Neural crest cell (in vitro differentiated cells): Measurements from ENCODE around the gene USP46. TPM values are rescaled to one million over a fixed set of nuclear protein-coding genes. Genes with fewer than 3 reads are reported as not detected.

Experiments used
- DNase-seq: peaks from one replicate; pipeline ENCODE4 v3.0.0; 2021; ENCODE audit warnings: low read depth, mixed read lengths, low spot score
- H3K27ac Mint-ChIP-seq: one replicate; pipeline ENCODE4 v1.8.0; 2021; ENCODE audit warnings: mild to moderate bottlenecking, mixed read lengths; ENCODE audit not compliant: unreplicated experiment
- H3K27me3 Mint-ChIP-seq: 2 replicates; pipeline ENCODE4 v1.8.0; 2021; ENCODE audit warnings: low read depth, mild to moderate bottlenecking, mixed read lengths
- H3K36me3 Mint-ChIP-seq: 2 replicates; pipeline ENCODE4 v1.8.0; 2021; ENCODE audit warnings: low read depth, mild to moderate bottlenecking, mixed read lengths
- H3K4me1 Mint-ChIP-seq: 2 replicates; pipeline ENCODE4 v1.8.0; 2021; ENCODE audit warnings: mixed read lengths
- H3K4me3 Mint-ChIP-seq: one replicate; pipeline ENCODE4 v1.8.0; 2021; ENCODE audit warnings: mild to moderate bottlenecking, mixed read lengths
- H3K9me3 Mint-ChIP-seq: 2 replicates; pipeline ENCODE4 v1.8.0; 2021; ENCODE audit warnings: mixed read lengths
- long read RNA-seq: library from polyadenylated mRNA; unstranded; transcript quantifications from one replicate; pipeline ENCODE4 v2.0.0, GENCODE V29; 2020
- total RNA-seq: library from RNA; stranded (reverse); gene quantifications from 2 replicates; pipeline ENCODE4 v1.2.1, GENCODE V29; 2021
- TF ChIP-seq, protein P1 (sequence below): fragments of 200-600 bp; sonication (generic); conservative IDR thresholded peaks from 2 replicates; pipeline ENCODE4 v1.5.0; 2021; ENCODE audit warnings: antibody characterized with exemption, mild to moderate bottlenecking

Gene USP46
- 34.0 and 41.1 TPM in 2 replicates for total RNA-seq
- long read RNA-seq, full-length matches to known transcripts = 48 of 63 reads
- long read RNA-seq, partial matches to known transcripts = 5 of 63 reads
- long read RNA-seq, other reads (novel, unspliced or antisense) = 10 of 63 reads

DNA sequence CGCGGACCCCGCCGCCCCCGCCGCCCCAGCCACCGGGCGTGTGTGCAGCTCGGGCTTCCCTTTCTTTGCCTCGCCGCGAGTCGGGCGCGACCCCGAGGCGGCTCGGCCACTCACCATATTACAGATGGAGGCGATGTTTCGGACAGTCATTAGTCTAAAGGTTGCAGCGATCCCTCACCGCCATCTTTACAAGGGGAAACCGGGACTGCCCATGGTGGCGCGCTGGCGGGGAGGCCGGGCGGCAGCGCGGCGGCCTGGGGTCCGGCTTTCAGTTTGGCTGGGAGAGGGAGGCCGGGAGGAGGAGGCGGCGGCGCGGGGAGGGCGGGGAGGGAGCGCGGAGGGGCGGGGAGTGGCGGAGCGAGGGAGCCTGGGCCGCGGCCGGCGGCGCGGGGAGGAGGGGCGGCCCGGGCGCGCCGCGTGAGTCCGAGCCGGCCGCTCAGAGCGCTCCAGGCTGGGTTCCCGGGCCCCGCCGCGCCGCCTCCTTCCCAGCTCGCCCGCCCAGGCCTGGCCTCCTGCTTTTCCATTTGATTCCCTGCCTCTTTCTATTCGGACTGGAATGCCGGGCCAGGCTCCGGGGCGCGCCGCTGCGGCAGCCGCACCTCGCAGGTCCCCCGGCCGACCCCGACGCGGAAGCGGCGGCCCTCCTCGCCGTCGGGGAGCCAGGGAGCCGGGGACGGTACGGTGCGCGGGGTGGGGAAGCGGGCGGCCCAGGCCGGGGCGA lies at the start of gene USP46:
Gene USP46 (minus strand): TSS at position 301 of the 721 bp plus-strand sequence. CDS start 151 bp downstream, at position 150.
- Mint-ChIP-seq H3K27ac (peak within 1 kb of the TSS; percentile 90), H3K36me3 (peaks cover 30% of the 10 kb centered on the region), H3K4me3 (peak within 1 kb of the TSS; percentile 93), H3K27me3 (peaks cover 3% of the 10 kb centered on the region), H3K4me1 (peaks cover 33% of the 10 kb centered on the region), H3K9me3 (peaks cover 2% of the 10 kb centered on the region)
- TF ChIP-seq, protein P1, sequence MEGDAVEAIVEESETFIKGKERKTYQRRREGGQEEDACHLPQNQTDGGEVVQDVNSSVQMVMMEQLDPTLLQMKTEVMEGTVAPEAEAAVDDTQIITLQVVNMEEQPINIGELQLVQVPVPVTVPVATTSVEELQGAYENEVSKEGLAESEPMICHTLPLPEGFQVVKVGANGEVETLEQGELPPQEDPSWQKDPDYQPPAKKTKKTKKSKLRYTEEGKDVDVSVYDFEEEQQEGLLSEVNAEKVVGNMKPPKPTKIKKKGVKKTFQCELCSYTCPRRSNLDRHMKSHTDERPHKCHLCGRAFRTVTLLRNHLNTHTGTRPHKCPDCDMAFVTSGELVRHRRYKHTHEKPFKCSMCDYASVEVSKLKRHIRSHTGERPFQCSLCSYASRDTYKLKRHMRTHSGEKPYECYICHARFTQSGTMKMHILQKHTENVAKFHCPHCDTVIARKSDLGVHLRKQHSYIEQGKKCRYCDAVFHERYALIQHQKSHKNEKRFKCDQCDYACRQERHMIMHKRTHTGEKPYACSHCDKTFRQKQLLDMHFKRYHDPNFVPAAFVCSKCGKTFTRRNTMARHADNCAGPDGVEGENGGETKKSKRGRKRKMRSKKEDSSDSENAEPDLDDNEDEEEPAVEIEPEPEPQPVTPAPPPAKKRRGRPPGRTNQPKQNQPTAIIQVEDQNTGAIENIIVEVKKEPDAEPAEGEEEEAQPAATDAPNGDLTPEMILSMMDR = no peak
- peak; percentile 61 for DNase-seq

DNA sequence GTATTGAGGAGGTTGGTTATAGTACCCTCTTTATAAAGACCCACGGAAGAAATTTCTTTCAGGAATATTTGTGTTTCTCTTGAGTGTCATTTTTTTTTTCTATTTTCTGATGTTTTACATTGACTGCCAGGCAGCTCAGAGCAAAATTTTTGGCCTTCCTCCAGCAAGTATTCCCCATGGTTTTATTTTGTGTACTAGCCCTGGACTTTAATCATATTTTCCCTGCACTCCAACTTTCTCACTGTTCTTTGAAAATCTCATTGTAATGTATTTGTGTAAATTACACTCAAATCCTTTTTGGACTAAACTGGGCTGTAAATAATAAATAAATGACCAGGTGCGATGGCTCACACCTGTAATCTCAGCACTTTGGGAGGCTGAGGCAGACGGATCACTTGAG lies 45.6 kb upstream of the USP46 start:
- DNase-seq = no peak
- Mint-ChIP-seq H3K4me3 (no peak overlapping the region), H3K27me3 (peaks cover 8% of the 10 kb centered on the region), H3K9me3 (no peaks in the 10 kb centered on the region), H3K27ac (no peak overlapping the region), H3K36me3 (no peaks in the 10 kb centered on the region), H3K4me1 (no peaks in the 10 kb centered on the region)
- TF ChIP-seq, protein P1 = no peak

DNA sequence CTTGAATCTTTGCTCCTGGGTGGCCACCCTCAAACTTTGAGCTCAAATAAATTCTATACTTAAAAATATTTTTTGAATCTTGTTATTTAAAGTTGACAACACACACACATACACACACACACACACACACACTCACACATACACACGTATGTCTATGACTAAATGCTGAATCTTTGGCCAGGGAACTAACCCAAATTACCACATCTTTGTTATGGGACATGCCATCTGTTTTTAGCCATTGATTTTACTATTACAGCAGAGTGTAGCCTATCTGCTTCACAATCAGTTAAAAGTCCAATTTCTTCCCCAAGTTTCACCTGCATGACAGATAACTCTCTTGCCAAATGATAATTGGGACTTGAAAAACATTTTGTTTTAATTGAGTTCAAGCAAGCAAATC lies 45.0 kb upstream of the USP46 start:
- no peak for DNase-seq
- Mint-ChIP-seq H3K27ac (no peak overlapping the region), H3K36me3 (no peaks in the 10 kb centered on the region), H3K4me3 (no peak overlapping the region), H3K27me3 (peaks cover 3% of the 10 kb centered on the region), H3K4me1 (no peaks in the 10 kb centered on the region), H3K9me3 (no peaks in the 10 kb centered on the region)
- TF ChIP-seq, protein P1 = no peak

DNA sequence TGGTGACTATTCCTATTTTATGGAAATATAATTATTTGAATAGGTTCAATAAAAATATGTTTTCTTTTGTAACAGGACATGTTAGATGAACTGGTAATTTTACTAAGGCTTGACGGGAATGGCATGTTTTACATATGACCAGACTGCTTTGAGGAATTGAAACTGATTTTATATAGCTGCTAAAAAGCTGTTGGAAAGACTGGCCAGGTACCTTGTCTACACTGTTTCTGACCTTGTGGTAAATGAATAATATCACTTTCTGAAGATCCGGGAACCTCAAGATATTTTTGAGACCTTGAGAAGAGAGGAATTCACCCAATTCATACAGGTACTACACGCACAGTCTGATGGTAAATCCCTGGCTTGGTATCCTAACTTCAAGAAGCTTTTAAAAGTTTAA lies 42.1 kb upstream of the USP46 start:
- no peak overlapping the region for H3K4me3 Mint-ChIP-seq
- no peaks in the 10 kb centered on the region for H3K9me3 Mint-ChIP-seq
- H3K27ac Mint-ChIP-seq = no peak overlapping the region
- H3K36me3 Mint-ChIP-seq = no peaks in the 10 kb centered on the region
- H3K27me3 Mint-ChIP-seq = no peaks in the 10 kb centered on the region
- H3K4me1 Mint-ChIP-seq = no peaks in the 10 kb centered on the region
- DNase-seq = no peak
- TF ChIP-seq, protein P1 = no peak

GRCh38 chr4:52694936-52695335 lies 35.8 kb upstream of the USP46 start:
- Mint-ChIP-seq H3K9me3 (peaks cover 19% of the 10 kb centered on the region), H3K27ac (no peak overlapping the region), H3K4me3 (no peak overlapping the region), H3K36me3 (peaks cover 8% of the 10 kb centered on the region), H3K4me1 (no peaks in the 10 kb centered on the region), H3K27me3 (peaks cover 3% of the 10 kb centered on the region)
- TF ChIP-seq, protein P1 = no peak
- DNase-seq = no peak
